HG03095 (cell line): ENCODE results near the gene ARHGEF3.
A peak's percentile ranks its signal among the peaks of the same experiment; 100 is the strongest.

Experiments
- ATAC-seq: cut with Tn5 transposase; IDR thresholded peaks from one replicate; pipeline ENCODE4 v1.9.1; 2021; ENCODE audit warnings: moderate library complexity; ENCODE audit not compliant: unreplicated experiment

ARHGEF3 gene

GRCh38 chr3:56688191-56688590 lies 113.6 kb downstream of the ARHGEF3 start:
- no peak for ATAC-seq

GRCh38 chr3:56684029-56684428 lies 117.7 kb downstream of the ARHGEF3 start:
- ATAC-seq: no peak

GRCh38 chr3:56683122-56683817 lies 118.5 kb downstream of the ARHGEF3 start, which contains the start of gene TASOR:
TASOR (minus strand) TSS chr3:56683265; CDS start chr3:56683006, 259 bp downstream.
- ATAC-seq: peak; percentile 73

GRCh38 chr3:56682462-56683121 lies 119.2 kb downstream of the ARHGEF3 start:
- peak; percentile 70 for ATAC-seq

GRCh38 chr3:56681984-56682461 lies 119.7 kb downstream of the ARHGEF3 start:
- ATAC-seq: no peak

- no peak for ATAC-seq
Measured at GRCh38 chr3:56680054-56680580, 121.6 kb downstream of the ARHGEF3 start.
